ENCODE data around the gene POU3F1.
A peak's percentile ranks its signal among the peaks of the same experiment; 100 is the strongest.

Gene POU3F1

GRCh38 chr1:37999430-38000232 lies 47.0 kb downstream of the POU3F1 start:
- Mint-ChIP-seq H3K27me3 (peaks cover 17% of the 10 kb centered on the region), H3K4me3 (no peak overlapping the region), H3K4me1 (peaks cover 20% of the 10 kb centered on the region), H3K27ac (ENCODE audit: low read depth) (no peak overlapping the region), H3K9me3 (no peaks in the 10 kb centered on the region), H3K36me3 (ENCODE audit: insufficient read depth) (peaks cover 1% of the 10 kb centered on the region)
- DNase-seq (ENCODE audit: low spot score in 2 of 2) (no peak), ATAC-seq (replicated peaks; ENCODE audit: extremely low read depth, poor library complexity, severe bottlenecking) (no peak)

- ATAC-seq (replicated peaks; ENCODE audit: extremely low read depth, poor library complexity, severe bottlenecking) = no peak
- no peaks in the 10 kb centered on the region for H3K9me3 Mint-ChIP-seq
- H3K36me3 Mint-ChIP-seq (ENCODE audit: insufficient read depth) = peaks cover 4% of the 10 kb centered on the region
- H3K27ac Mint-ChIP-seq (ENCODE audit: low read depth) = no peak overlapping the region
- peaks cover 10% of the 10 kb centered on the region for H3K27me3 Mint-ChIP-seq
- no peak overlapping the region for H3K4me3 Mint-ChIP-seq
- no peak for DNase-seq (ENCODE audit: low spot score in 2 of 2)
- H3K4me1 Mint-ChIP-seq = peaks cover 14% of the 10 kb centered on the region
Measured at GRCh38 chr1:37998913-37999429, 47.6 kb downstream of the POU3F1 start.

- ATAC-seq (replicated peaks; ENCODE audit: extremely low read depth, poor library complexity, severe bottlenecking) (no peak), DNase-seq (ENCODE audit: low spot score in 2 of 2) (no peak)
- Mint-ChIP-seq H3K36me3 (ENCODE audit: insufficient read depth) (peaks cover 4% of the 10 kb centered on the region), H3K27ac (ENCODE audit: low read depth) (no peak overlapping the region), H3K27me3 (peaks cover 3% of the 10 kb centered on the region), H3K9me3 (no peaks in the 10 kb centered on the region), H3K4me1 (peaks cover 6% of the 10 kb centered on the region), H3K4me3 (no peak overlapping the region)
Measured at GRCh38 chr1:37998089-37998808, 48.3 kb downstream of the POU3F1 start.

- Mint-ChIP-seq H3K9me3 (no peaks in the 10 kb centered on the region), H3K4me1 (peaks cover 5% of the 10 kb centered on the region), H3K4me3 (no peak overlapping the region), H3K36me3 (ENCODE audit: insufficient read depth) (peaks cover 4% of the 10 kb centered on the region), H3K27me3 (no peaks in the 10 kb centered on the region), H3K27ac (ENCODE audit: low read depth) (no peak overlapping the region)
- ATAC-seq (replicated peaks; ENCODE audit: extremely low read depth, poor library complexity, severe bottlenecking) (no peak), DNase-seq (ENCODE audit: low spot score in 2 of 2) (no peak)
Measured at GRCh38 chr1:37997256-37998088, 49.1 kb downstream of the POU3F1 start.

GRCh38 chr1:37995751-37996345 lies 50.7 kb downstream of the POU3F1 start:
- no peak overlapping the region for H3K27ac Mint-ChIP-seq (ENCODE audit: low read depth)
- ATAC-seq (replicated peaks; ENCODE audit: extremely low read depth, poor library complexity, severe bottlenecking) = no peak
- no peaks in the 10 kb centered on the region for H3K9me3 Mint-ChIP-seq
- peaks cover 5% of the 10 kb centered on the region for H3K4me1 Mint-ChIP-seq
- H3K4me3 Mint-ChIP-seq = no peak overlapping the region
- no peak for DNase-seq (ENCODE audit: low spot score in 2 of 2)
- no peaks in the 10 kb centered on the region for H3K27me3 Mint-ChIP-seq
- peaks cover 4% of the 10 kb centered on the region for H3K36me3 Mint-ChIP-seq (ENCODE audit: insufficient read depth)

- ATAC-seq (replicated peaks; ENCODE audit: extremely low read depth, poor library complexity, severe bottlenecking) (no peak), DNase-seq (ENCODE audit: low spot score in 2 of 2) (no peak)
- no peaks in the 10 kb centered on the region for H3K9me3 Mint-ChIP-seq
- H3K27me3 Mint-ChIP-seq = no peaks in the 10 kb centered on the region
- no peak overlapping the region for H3K27ac Mint-ChIP-seq (ENCODE audit: low read depth)
- peaks cover 9% of the 10 kb centered on the region for H3K4me1 Mint-ChIP-seq
- peak overlapping the region; percentile 29 for H3K4me3 Mint-ChIP-seq
- peaks cover 6% of the 10 kb centered on the region for H3K36me3 Mint-ChIP-seq (ENCODE audit: insufficient read depth)
Measured at GRCh38 chr1:37994886-37995566, 51.6 kb downstream of the POU3F1 start.
